ENCODE data around the gene MRPL37.

- TF ChIP-seq EZH2phosphoT487 (IDR thresholded peaks at IDR 0.05; ENCODE audit: borderline replicate concordance, low read length) = no peak
- no peak for TF ChIP-seq CTCF (IDR thresholded peaks at IDR 0.05; ENCODE audit: low read depth, low read length, poor library complexity, severe bottlenecking)
Observed at GRCh38 chr1:54167422-54168139, 32.4 kb upstream of the MRPL37 start.
